HFF-Myc (cell line): ENCODE data around the gene SAMD15.

Source experiments
- DNase-seq: peaks from one replicate; pipeline ENCODE4 v3.0.0-alpha.2; 2011; ENCODE audit warnings: low read depth; ENCODE audit errors: extremely low read depth
- H3K4me3 ChIP-seq: replicated peaks from 2 replicates; pipeline ENCODE4 v1.5.1; 2011; ENCODE audit warnings: low read depth, mild to moderate bottlenecking, control low read depth, low read length
- CTCF ChIP-seq: IDR thresholded peaks from 2 replicates; pipeline ENCODE4 v1.5.1; 2012; ENCODE audit warnings: mild to moderate bottlenecking, low read depth, low read length, control low read depth; ENCODE audit errors: missing control alignments

SAMD15 gene

GRCh38 chr14:77340389-77340788 is 36.8 kb upstream of the SAMD15 start:
- DNase-seq: no peak
- H3K4me3 ChIP-seq: no peak overlapping the region
- TF ChIP-seq CTCF: no peak

- H3K4me3 ChIP-seq: no peak overlapping the region
- no peak for DNase-seq
Measured at GRCh38 chr14:77342726-77343397, 34.3 kb upstream of the SAMD15 start.

GRCh38 chr14:77343662-77344061 is 33.5 kb upstream of the SAMD15 start:
- no peak for TF ChIP-seq CTCF
- H3K4me3 ChIP-seq: no peak overlapping the region
- no peak for DNase-seq

More at GRCh38 chr14:77342726-77343397, 34.3 kb upstream of the SAMD15 start:
- TF ChIP-seq CTCF: no peak

GRCh38 chr14:77344377-77344996 is 32.7 kb upstream of the SAMD15 start:
- TF ChIP-seq CTCF: no peak
- DNase-seq: no peak
- H3K4me3 ChIP-seq: no peak overlapping the region

GRCh38 chr14:77346495-77346894 is 30.7 kb upstream of the SAMD15 start:
- TF ChIP-seq CTCF: no peak
- no peak for DNase-seq
- H3K4me3 ChIP-seq: no peak overlapping the region

- no peak overlapping the region for H3K4me3 ChIP-seq
- TF ChIP-seq CTCF: no peak
- DNase-seq: no peak
Measured at GRCh38 chr14:77347751-77348150, 29.4 kb upstream of the SAMD15 start.
